Parathyroid adenoma (tissue), 2 donors: ENCODE data around the gene GNAI2.

Experiments used
- H2AFZ ChIP-seq: fragments of 300-600 bp; sonication (generic); one replicate; pipeline ENCODE4 v1.7.0; 2017; ENCODE audit warnings: antibody characterized with exemption, mild to moderate bottlenecking
- H3K27ac ChIP-seq: fragments of 300-600 bp; sonication (generic); one replicate; pipeline ENCODE4 v1.7.0; 2017
- H3K27me3 ChIP-seq: fragments of 300-600 bp; sonication (generic); one replicate; pipeline ENCODE4 v1.7.0; 2017; ENCODE audit warnings: low read length; ENCODE audit not compliant: control insufficient read depth, insufficient read depth
- H3K36me3 ChIP-seq: fragments of 300-600 bp; sonication (generic); one replicate; pipeline ENCODE4 v1.7.0; 2017; ENCODE audit warnings: low read length; ENCODE audit not compliant: control insufficient read depth, insufficient read depth
- H3K4me1 ChIP-seq: fragments of 300-600 bp; sonication (generic); one replicate; pipeline ENCODE4 v1.7.0; 2017; ENCODE audit warnings: control low read depth
- H3K4me2 ChIP-seq: fragments of 300-600 bp; sonication (generic); one replicate; pipeline ENCODE4 v1.7.0; 2017; ENCODE audit warnings: low read length
- H3K4me3 ChIP-seq: fragments of 300-600 bp; sonication (generic); one replicate; pipeline ENCODE4 v1.7.0; 2017; ENCODE audit warnings: low read depth, low read length
- H3K79me2 ChIP-seq: fragments of 300-600 bp; sonication (generic); one replicate; pipeline ENCODE4 v1.7.0; 2017; ENCODE audit warnings: control low read depth
- H3K9ac ChIP-seq: fragments of 300-600 bp; sonication (generic); one replicate; pipeline ENCODE4 v1.7.0; 2017; ENCODE audit warnings: mild to moderate bottlenecking
- H3K9me3 ChIP-seq: fragments of 300-600 bp; sonication (generic); one replicate; pipeline ENCODE4 v1.7.0; 2017; ENCODE audit warnings: low read length; ENCODE audit not compliant: control insufficient read depth
- CTCF ChIP-seq: fragments of 300-600 bp; sonication (generic); IDR thresholded peaks from one replicate; pipeline ENCODE4 v1.7.0; 2017; ENCODE audit warnings: antibody characterized with exemption, mild to moderate bottlenecking
- donor health status: primary hyperparathyroidism.

GNAI2 gene

GRCh38 chr3:50218448-50218847, 17.6 kb upstream of the GNAI2 start:
- Histone ChIP-seq H3K4me1 (no peaks in the 10 kb centered on the region), H3K4me3 (no peak overlapping the region), H2AFZ (no peak overlapping the region), H3K9me3 (no peaks in the 10 kb centered on the region), H3K79me2 (no peaks in the 10 kb centered on the region), H3K9ac (no peak overlapping the region), H3K4me2 (no peak overlapping the region), H3K36me3 (no peaks in the 10 kb centered on the region), H3K27ac (no peak overlapping the region), H3K27me3 (no peaks in the 10 kb centered on the region)
- no peak for TF ChIP-seq CTCF

- Histone ChIP-seq H3K4me2 (no peak overlapping the region), H3K9me3 (no peaks in the 10 kb centered on the region), H3K4me3 (no peak overlapping the region), H2AFZ (no peak overlapping the region), H3K79me2 (no peaks in the 10 kb centered on the region), H3K27me3 (no peaks in the 10 kb centered on the region), H3K27ac (no peak overlapping the region), H3K4me1 (no peaks in the 10 kb centered on the region), H3K36me3 (no peaks in the 10 kb centered on the region), H3K9ac (no peak overlapping the region)
- TF ChIP-seq CTCF, result no peak
Observed at GRCh38 chr3:50219285-50219684, 16.7 kb upstream of the GNAI2 start.

GRCh38 chr3:50220109-50220508, 15.9 kb upstream of the GNAI2 start:
- Histone ChIP-seq H3K27ac (no peak overlapping the region), H3K9ac (no peak overlapping the region), H3K4me1 (no peaks in the 10 kb centered on the region), H3K9me3 (no peaks in the 10 kb centered on the region), H3K27me3 (no peaks in the 10 kb centered on the region), H3K36me3 (no peaks in the 10 kb centered on the region), H3K4me2 (no peak overlapping the region), H3K79me2 (no peaks in the 10 kb centered on the region), H2AFZ (no peak overlapping the region), H3K4me3 (no peak overlapping the region)
- TF ChIP-seq CTCF, result no peak

- H3K4me3 ChIP-seq, result no peak overlapping the region
- H2AFZ ChIP-seq, result no peak overlapping the region
- no peak overlapping the region for H3K4me2 ChIP-seq
- no peak overlapping the region for H3K27ac ChIP-seq
- no peak overlapping the region for H3K9ac ChIP-seq
- no peak for TF ChIP-seq CTCF
- no peaks in the 10 kb centered on the region for H3K27me3 ChIP-seq
- no peaks in the 10 kb centered on the region for H3K9me3 ChIP-seq
- no peaks in the 10 kb centered on the region for H3K4me1 ChIP-seq
- H3K36me3 ChIP-seq, result no peaks in the 10 kb centered on the region
- H3K79me2 ChIP-seq, result no peaks in the 10 kb centered on the region
Observed at GRCh38 chr3:50221051-50221410, 15.0 kb upstream of the GNAI2 start.

GRCh38 chr3:50221411-50222168, 14.4 kb upstream of the GNAI2 start:
- Histone ChIP-seq H3K27me3 (no peaks in the 10 kb centered on the region), H2AFZ (no peak overlapping the region), H3K9me3 (no peaks in the 10 kb centered on the region), H3K79me2 (no peaks in the 10 kb centered on the region), H3K4me3 (no peak overlapping the region), H3K36me3 (no peaks in the 10 kb centered on the region), H3K9ac (no peak overlapping the region), H3K4me1 (no peaks in the 10 kb centered on the region), H3K27ac (no peak overlapping the region), H3K4me2 (no peak overlapping the region)
- TF ChIP-seq CTCF, result no peak
